Common myeloid progenitor, CD34-positive (primary cell): ENCODE results near the gene RBBP5.

Experiments
- CTCF ChIA-PET: fragments of 350-600 bp; sonication (Branson Sonifier 250); formaldehyde crosslinking; loops from one replicate; lab custom pipeline; 2021; ENCODE audit warnings: antibody characterized with exemption; lab: Charles Lee
- POLR2A ChIA-PET: fragments of 350-600 bp; sonication (Branson Sonifier 250); formaldehyde crosslinking; loops from one replicate; lab custom pipeline; 2021; ENCODE audit warnings: antibody characterized with exemption; lab: Charles Lee
- DNase-seq, 3 donors: peaks; one replicate each; pipeline versions ENCODE4 v3.0.0 to v3.0.0-alpha.2; 2013
- H3K27ac ChIP-seq, 2 experiments: 1 replicate in 1 of 2; 2 replicates in 1 of 2; pipeline ENCODE4 v1.7.0; 2013; ENCODE audit warnings: inconsistent platforms in 2 of 2, low read length in 2 of 2, mild to moderate bottlenecking in 2 of 2, low read depth in 1 of 2, moderate library complexity in 1 of 2; ENCODE audit not compliant: severe bottlenecking in 2 of 2, insufficient read depth in 1 of 2, poor library complexity in 1 of 2
- H3K27me3 ChIP-seq, 5 experiments: replicated peaks in 2 of 5; 1 replicate in 3 of 5; 2 replicates in 2 of 5; pipeline versions ENCODE4 v1.6.1 to v1.7.0; 2013; ENCODE audit warnings: low read length in 4 of 5, mild to moderate bottlenecking in 2 of 5, moderate library complexity in 2 of 5, inconsistent platforms in 1 of 5; ENCODE audit not compliant: insufficient read depth in 5 of 5, control insufficient read depth in 4 of 5
- H3K36me3 ChIP-seq, 4 experiments: 1 replicate in 2 of 4; 2 replicates in 2 of 4; pipeline versions ENCODE4 v1.6.1 to v1.7.0; 2013; ENCODE audit warnings: low read length in 3 of 4, control low read depth in 1 of 4, mild to moderate bottlenecking in 1 of 4; ENCODE audit not compliant: control insufficient read depth in 4 of 4, insufficient read depth in 4 of 4
- H3K4me1 ChIP-seq, 4 experiments: 1 replicate in 3 of 4; 2 replicates in 1 of 4; pipeline versions ENCODE4 v1.6.1 to v1.7.1; 2013; ENCODE audit warnings: low read length in 3 of 4, mild to moderate bottlenecking in 3 of 4, control low read depth in 1 of 4, inconsistent platforms in 1 of 4, moderate library complexity in 1 of 4; ENCODE audit not compliant: control insufficient read depth in 4 of 4, insufficient read depth in 4 of 4; ENCODE audit errors: control extremely low read depth in 1 of 4
- H3K4me3 ChIP-seq, 7 experiments: 1 replicate in 4 of 7; 2 replicates in 3 of 7; pipeline versions ENCODE4 v1.5.1 to v1.7.0; 2013; ENCODE audit warnings: mild to moderate bottlenecking in 7 of 7, low read length in 6 of 7, moderate library complexity in 6 of 7, inconsistent platforms in 2 of 7, low read depth in 2 of 7, control low read depth in 1 of 7; ENCODE audit not compliant: insufficient read depth in 4 of 7, control insufficient read depth in 1 of 7; ENCODE audit errors: extremely low read depth in 1 of 7
- H3K9me3 ChIP-seq, 5 experiments: 1 replicate in 4 of 5; 2 replicates in 1 of 5; pipeline versions ENCODE4 v1.6.1 to v1.7.1; 2013; ENCODE audit warnings: low read length in 4 of 5, mild to moderate bottlenecking in 2 of 5, inconsistent platforms in 1 of 5, low read depth in 1 of 5, moderate library complexity in 1 of 5; ENCODE audit not compliant: control insufficient read depth in 4 of 5, insufficient read depth in 2 of 5; ENCODE audit errors: control extremely low read depth in 1 of 5
- WGBS: methylation state at CpG from one replicate; pipeline ENCODE4 v1.1.5; 2013; ENCODE audit not compliant: insufficient coverage; 5-methylcytosine and 5-hydroxymethylcytosine counted together

Gene RBBP5

DNA sequence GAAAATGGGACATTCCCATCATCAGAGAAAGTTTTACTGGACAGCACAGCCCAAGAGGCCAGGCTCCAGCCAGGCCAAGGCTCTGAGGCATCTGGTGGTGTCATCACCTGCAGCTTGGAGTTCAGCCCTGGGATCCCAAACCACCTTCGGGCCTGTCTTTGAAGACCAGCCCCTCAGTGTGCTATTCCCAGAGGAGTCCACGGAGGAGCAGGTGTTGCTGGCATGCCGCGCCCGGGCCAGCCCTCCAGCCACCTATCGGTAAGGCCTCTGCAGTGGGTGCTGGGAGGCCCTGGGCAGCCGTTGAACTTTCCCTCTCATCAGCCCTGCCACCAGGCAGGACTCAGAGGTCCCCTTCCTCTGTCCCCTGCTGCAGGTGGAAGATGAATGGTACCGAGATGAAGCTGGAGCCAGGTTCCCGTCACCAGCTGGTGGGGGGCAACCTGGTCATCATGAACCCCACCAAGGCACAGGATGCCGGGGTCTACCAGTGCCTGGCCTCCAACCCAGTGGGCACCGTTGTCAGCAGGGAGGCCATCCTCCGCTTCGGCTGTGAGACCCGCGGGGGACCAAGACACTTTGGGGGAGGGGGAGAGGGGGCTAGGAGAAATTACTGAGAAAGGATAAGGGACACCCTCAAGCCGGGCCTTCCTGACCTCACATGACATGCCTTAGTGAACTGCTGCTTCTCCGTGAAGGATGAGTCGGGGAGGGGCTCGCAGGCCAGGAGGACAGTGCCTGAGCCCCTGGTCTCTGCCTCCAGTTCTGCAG, 63.8 kb downstream of the RBBP5 start:
- Histone ChIP-seq H3K27me3 (peaks cover 0 to 4% (median 0%) of the 10 kb centered on the region in 5 experiments), H3K27ac (no peak overlapping the region), H3K36me3 (no peaks in the 10 kb centered on the region), H3K4me1 (peaks cover 0 to 7% (median 4%) of the 10 kb centered on the region in 4 experiments), H3K4me3 (no peak overlapping the region), H3K9me3 (no peaks in the 10 kb centered on the region)
- POLR2A ChIA-PET, result no interaction called here
- CTCF ChIA-PET, result interaction anchor here (1.3 kb wide), 1 partner anchor 68 kb away, joined by 3 read pairs; no protein-coding TSS in a partner anchor
- WGBS, result 97% methylated on average over 16 of the region's 19 CpGs
- DNase-seq, result no peak

GRCh38 chr1:205056956-205057568, 64.7 kb downstream of the RBBP5 start:
- peaks cover 0 to 7% (median 4%) of the 10 kb centered on the region in 4 experiments for H3K4me1 ChIP-seq
- no peak overlapping the region for H3K27ac ChIP-seq
- DNase-seq, result no peak
- ChIA-PET CTCF (interaction anchor here (1.3 kb wide), 1 partner anchor 67 kb away, joined by 3 read pairs; no protein-coding TSS in a partner anchor), POLR2A (no interaction called here)
- no peaks in the 10 kb centered on the region for H3K36me3 ChIP-seq
- H3K9me3 ChIP-seq, result no peaks in the 10 kb centered on the region
- WGBS, result 100% methylated on average over 5 of the region's 6 CpGs
- H3K4me3 ChIP-seq, result no peak overlapping the region
- peaks cover 0 to 4% (median 0%) of the 10 kb centered on the region in 5 experiments for H3K27me3 ChIP-seq

DNA sequence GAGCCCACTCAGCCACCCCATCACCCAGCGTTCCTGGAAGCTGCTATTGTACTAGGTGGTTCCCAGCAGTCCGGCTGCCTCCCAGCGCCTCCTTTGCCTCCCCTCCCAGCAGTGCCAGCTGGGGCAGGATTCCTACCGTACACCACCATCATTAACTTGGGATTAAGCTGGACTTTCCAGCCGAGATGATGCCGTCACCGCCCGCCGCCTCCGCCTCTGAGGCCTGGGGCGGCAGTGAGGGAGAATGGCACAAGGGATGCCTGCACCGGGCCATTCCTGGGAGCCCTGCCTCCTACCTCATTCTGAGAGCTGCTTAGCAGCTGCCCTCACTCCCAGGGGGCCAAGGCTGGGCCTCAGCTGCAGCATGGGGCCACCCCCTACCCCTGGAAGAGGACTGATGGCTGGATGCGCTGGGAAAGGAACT, 65.6 kb downstream of the RBBP5 start:
- H3K27me3 ChIP-seq, result peaks cover 0 to 7% (median 0%) of the 10 kb centered on the region in 5 experiments
- no peak for DNase-seq
- ChIA-PET POLR2A (no interaction called here), CTCF (interaction anchor here (0.8 to 1.2 kb wide), 3 partner anchors 10 to 199 kb away, joined by 3 read pairs; no protein-coding TSS in a partner anchor)
- no peaks in the 10 kb centered on the region for H3K9me3 ChIP-seq
- peaks cover 0 to under 1% (median under 1%) of the 10 kb centered on the region in 4 experiments for H3K4me1 ChIP-seq
- 100% methylated on average over 7 of the region's 13 CpGs for WGBS
- no peak overlapping the region for H3K27ac ChIP-seq
- H3K4me3 ChIP-seq, result no peak overlapping the region
- H3K36me3 ChIP-seq, result no peaks in the 10 kb centered on the region

DNA sequence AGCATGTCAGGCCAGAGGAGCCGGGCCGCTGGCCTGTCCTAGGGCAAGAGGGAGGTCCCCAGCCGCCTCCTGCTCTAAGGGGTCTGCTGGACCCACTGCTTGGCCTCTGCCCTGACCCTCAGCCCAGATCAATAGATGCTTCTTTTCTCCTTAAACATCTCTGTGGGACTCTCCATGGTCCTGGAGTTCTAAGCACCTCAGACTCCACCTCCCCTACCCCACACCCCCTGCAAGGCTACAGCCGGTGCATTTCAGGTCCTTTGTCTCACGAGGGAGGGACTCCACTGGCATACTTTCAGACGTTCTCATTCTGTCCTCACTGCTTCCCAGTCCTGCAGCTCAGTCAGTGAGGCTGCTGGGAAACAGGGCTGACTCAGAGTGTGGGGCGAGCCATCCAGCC, 67.8 kb downstream of the RBBP5 start:
- Histone ChIP-seq H3K27me3 (peaks cover 0 to 7% (median 0%) of the 10 kb centered on the region in 5 experiments), H3K4me1 (no peaks in the 10 kb centered on the region), H3K36me3 (no peaks in the 10 kb centered on the region), H3K4me3 (no peak overlapping the region), H3K9me3 (no peaks in the 10 kb centered on the region), H3K27ac (no peak overlapping the region)
- no peak for DNase-seq
- ChIA-PET CTCF (interaction anchor here (1.0 to 3.7 kb wide), 2 partner anchors 24 to 65 kb away, joined by 3 to 17 read pairs; no protein-coding TSS in a partner anchor), POLR2A (no interaction called here)
- WGBS, result 84% methylated on average over 7 of the region's 7 CpGs

DNA sequence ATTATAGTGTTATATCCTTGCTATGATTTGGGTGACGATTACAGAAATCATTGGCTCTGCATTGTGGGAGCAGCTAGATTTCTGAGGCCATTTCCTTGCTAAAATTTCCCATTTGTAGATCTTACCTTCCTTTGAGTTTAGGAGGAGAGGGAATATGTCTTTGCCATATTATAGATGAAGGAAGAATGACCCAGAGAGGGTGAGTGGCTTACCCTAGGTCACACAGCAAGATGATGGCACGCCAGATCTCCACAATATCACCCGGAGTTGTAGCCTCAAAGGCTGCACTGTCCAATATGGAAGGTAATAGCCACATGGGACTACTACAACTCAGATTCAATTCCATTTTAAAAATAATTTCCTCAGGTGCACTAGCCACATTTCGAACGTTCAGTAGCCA, 68.5 kb downstream of the RBBP5 start:
- WGBS, result 98% methylated on average over 5 of the region's 5 CpGs
- Histone ChIP-seq H3K4me1 (no peaks in the 10 kb centered on the region), H3K9me3 (no peaks in the 10 kb centered on the region), H3K27me3 (peaks cover 0 to 7% (median 0%) of the 10 kb centered on the region in 5 experiments), H3K36me3 (no peaks in the 10 kb centered on the region), H3K27ac (no peak overlapping the region), H3K4me3 (no peak overlapping the region)
- ChIA-PET POLR2A (no interaction called here), CTCF (interaction anchor here (1.0 to 3.7 kb wide), 4 partner anchors 9 to 64 kb away, joined by 3 to 17 read pairs (median 10); partner anchors contain the start of gene CNTN2)
- DNase-seq, result no peak

DNA sequence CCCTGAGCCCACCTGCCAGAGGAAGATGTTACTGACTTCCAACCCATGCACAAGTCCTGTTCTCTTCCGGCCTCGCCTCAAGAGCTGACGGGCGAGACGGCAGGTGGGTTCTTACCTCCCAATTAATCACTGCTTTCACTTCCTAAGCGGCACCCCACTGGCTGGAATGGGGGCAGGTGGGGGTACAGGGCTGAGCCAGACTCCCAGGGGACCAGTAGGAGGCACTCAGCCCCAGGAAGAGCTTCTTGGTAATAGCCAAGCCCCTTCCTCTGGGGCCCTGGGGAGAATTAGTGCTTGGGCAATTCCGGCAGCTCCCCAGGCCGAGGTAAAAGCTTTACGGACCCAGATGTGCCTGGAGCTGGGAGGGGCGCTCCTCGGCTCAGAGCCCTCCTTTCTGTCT, 69.1 kb downstream of the RBBP5 start:
- Histone ChIP-seq H3K27me3 (peaks cover 0 to 7% (median under 1%) of the 10 kb centered on the region in 5 experiments), H3K4me3 (no peak overlapping the region), H3K36me3 (no peaks in the 10 kb centered on the region), H3K9me3 (no peaks in the 10 kb centered on the region), H3K27ac (no peak overlapping the region), H3K4me1 (no peaks in the 10 kb centered on the region)
- WGBS, result 80% methylated on average over 2 of the region's 11 CpGs
- POLR2A ChIA-PET, result no interaction called here
- no peak for DNase-seq
- CTCF ChIA-PET, result interaction anchor here (0.9 to 3.7 kb wide), 5 partner anchors 9 to 63 kb away, joined by 3 to 17 read pairs (median 3); partner anchors contain the start of gene CNTN2
